ENCODE data around the gene SMYD1. TPM values are rescaled to one million over a fixed set of nuclear protein-coding genes. Genes with fewer than 3 reads are reported as not detected.

SMYD1 gene
- total and polyA plus RNA-seq, 10 of the 15 experiments (the other 5 are each of a cell fraction or from before 2014, with no cell fraction given): 0.09 TPM; not detected in 9

GRCh38 chr2:88074854-88075292 lies 7.2 kb downstream of the SMYD1 start (continued):
- TF ChIP-seq, protein P1, sequence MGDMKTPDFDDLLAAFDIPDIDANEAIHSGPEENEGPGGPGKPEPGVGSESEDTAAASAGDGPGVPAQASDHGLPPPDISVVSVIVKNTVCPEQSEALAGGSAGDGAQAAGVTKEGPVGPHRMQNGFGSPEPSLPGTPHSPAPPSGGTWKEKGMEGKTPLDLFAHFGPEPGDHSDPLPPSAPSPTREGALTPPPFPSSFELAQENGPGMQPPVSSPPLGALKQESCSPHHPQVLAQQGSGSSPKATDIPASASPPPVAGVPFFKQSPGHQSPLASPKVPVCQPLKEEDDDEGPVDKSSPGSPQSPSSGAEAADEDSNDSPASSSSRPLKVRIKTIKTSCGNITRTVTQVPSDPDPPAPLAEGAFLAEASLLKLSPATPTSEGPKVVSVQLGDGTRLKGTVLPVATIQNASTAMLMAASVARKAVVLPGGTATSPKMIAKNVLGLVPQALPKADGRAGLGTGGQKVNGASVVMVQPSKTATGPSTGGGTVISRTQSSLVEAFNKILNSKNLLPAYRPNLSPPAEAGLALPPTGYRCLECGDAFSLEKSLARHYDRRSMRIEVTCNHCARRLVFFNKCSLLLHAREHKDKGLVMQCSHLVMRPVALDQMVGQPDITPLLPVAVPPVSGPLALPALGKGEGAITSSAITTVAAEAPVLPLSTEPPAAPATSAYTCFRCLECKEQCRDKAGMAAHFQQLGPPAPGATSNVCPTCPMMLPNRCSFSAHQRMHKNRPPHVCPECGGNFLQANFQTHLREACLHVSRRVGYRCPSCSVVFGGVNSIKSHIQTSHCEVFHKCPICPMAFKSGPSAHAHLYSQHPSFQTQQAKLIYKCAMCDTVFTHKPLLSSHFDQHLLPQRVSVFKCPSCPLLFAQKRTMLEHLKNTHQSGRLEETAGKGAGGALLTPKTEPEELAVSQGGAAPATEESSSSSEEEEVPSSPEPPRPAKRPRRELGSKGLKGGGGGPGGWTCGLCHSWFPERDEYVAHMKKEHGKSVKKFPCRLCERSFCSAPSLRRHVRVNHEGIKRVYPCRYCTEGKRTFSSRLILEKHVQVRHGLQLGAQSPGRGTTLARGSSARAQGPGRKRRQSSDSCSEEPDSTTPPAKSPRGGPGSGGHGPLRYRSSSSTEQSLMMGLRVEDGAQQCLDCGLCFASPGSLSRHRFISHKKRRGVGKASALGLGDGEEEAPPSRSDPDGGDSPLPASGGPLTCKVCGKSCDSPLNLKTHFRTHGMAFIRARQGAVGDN (IDR thresholded peaks at IDR 0.05): no peak
- TF ChIP-seq NRF1 (conservative IDR thresholded peaks at IDR 0.05; ENCODE audit: low read depth, low read length) (no peak), REST (IDR thresholded peaks at IDR 0.05; ENCODE audit: low read depth, low read length) (no peak), MYB (IDR thresholded peaks at IDR 0.05; ENCODE audit: borderline replicate concordance, low read depth, low read length) (no peak), SRF (IDR thresholded peaks at IDR 0.05; ENCODE audit: low read depth in 2 of 2, low read length in 2 of 2) (no peak), HDGF (IDR thresholded peaks at IDR 0.05) (no peak), ZNF207 (IDR thresholded peaks at IDR 0.05; ENCODE audit: borderline replicate concordance) (no peak), KAT2A (conservative IDR thresholded peaks at IDR 0.05; ENCODE audit: control insufficient read depth, low read depth, low read length) (no peak), ETV6 (conservative IDR thresholded peaks at IDR 0.05 in 1 of 2, IDR thresholded peaks at IDR 0.05 in 1 of 2; ENCODE audit: borderline replicate concordance in 1 of 2, low read depth in 1 of 2) (no peak)
- TF ChIP-seq, protein P2, sequence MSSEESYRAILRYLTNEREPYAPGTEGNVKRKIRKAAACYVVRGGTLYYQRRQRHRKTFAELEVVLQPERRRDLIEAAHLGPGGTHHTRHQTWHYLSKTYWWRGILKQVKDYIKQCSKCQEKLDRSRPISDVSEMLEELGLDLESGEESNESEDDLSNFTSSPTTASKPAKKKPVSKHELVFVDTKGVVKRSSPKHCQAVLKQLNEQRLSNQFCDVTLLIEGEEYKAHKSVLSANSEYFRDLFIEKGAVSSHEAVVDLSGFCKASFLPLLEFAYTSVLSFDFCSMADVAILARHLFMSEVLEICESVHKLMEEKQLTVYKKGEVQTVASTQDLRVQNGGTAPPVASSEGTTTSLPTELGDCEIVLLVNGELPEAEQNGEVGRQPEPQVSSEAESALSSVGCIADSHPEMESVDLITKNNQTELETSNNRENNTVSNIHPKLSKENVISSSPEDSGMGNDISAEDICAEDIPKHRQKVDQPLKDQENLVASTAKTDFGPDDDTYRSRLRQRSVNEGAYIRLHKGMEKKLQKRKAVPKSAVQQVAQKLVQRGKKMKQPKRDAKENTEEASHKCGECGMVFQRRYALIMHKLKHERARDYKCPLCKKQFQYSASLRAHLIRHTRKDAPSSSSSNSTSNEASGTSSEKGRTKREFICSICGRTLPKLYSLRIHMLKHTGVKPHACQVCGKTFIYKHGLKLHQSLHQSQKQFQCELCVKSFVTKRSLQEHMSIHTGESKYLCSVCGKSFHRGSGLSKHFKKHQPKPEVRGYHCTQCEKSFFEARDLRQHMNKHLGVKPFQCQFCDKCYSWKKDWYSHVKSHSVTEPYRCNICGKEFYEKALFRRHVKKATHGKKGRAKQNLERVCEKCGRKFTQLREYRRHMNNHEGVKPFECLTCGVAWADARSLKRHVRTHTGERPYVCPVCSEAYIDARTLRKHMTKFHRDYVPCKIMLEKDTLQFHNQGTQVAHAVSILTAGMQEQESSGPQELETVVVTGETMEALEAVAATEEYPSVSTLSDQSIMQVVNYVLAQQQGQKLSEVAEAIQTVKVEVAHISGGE (CRISPR knock-in tag; IDR thresholded peaks at IDR 0.05): no peak

Measured in GM12878 (cell line).